ENCODE measurements around the gene DSCAM.
"Not testable (repeated sequence)": the region's sequence is repeated elsewhere in the genome, so short reads cannot be mapped to it uniquely, and the experiment has no call there.

DSCAM gene

DNA sequence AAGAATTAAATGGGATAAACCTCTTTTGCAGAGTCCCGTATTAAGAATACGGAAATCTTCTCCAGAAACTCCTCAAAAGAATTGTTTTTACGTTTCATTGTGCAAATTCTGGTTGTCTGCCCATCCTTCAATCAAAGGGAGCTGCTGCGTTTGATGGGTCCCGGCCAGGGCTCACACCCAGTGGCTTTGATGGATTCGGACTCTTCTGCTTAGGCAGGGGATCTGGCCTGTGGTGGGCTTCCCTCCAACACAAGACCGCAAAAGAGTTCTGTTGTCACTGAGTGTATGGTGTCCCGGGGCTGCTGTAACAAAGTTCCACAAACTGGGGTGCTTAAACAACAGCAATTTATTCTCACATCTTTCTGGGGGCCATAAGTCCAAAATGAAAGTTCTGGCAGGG is 577.7 kb downstream of the DSCAM start:
- in situ Hi-C loops (cut with MboI; ENCODE audit: low sequenced_read_pairs), result no loop called here

DNA sequence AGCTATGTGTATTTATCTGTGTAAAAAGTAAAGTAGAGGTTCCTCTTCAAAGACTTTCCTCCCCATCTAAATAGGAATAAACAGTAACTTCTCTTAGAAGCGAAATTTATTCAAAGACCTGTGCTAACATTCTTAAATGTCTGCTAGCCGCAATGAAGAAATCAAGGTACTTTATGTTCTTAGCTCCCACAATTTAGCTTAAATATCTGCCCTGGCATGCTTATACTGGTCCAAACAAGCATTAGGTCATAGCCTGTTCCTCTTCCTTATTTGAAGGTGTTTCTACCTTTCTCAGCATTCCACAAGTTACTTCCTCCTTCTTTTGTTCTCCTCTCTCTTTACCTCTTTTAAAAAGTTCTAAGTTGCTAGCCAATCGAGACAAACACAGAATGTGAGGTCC is 588.5 kb downstream of the DSCAM start:
- in situ Hi-C loops (cut with MboI; ENCODE audit: low sequenced_read_pairs), result not testable (repeated sequence)

- in situ Hi-C loops (cut with MboI; ENCODE audit: low sequenced_read_pairs), result no loop called here
These were observed 589.6 kb downstream of the DSCAM start for GRCh38 chr21:40257342-40257741.

GRCh38 chr21:40255518-40256444 is 591.2 kb downstream of the DSCAM start:
- in situ Hi-C loops (cut with MboI; ENCODE audit: low sequenced_read_pairs), result no loop called here

- in situ Hi-C loops (cut with MboI; ENCODE audit: low sequenced_read_pairs), result no loop called here
These were observed 592.2 kb downstream of the DSCAM start for GRCh38 chr21:40254540-40255465.

- in situ Hi-C loops (cut with MboI; ENCODE audit: low sequenced_read_pairs), result no loop called here
These were observed 593.8 kb downstream of the DSCAM start for GRCh38 chr21:40253112-40253511.

- in situ Hi-C loops (cut with MboI; ENCODE audit: low sequenced_read_pairs), result no loop called here
These were observed 596.3 kb downstream of the DSCAM start for GRCh38 chr21:40250514-40251294.

- in situ Hi-C loops (cut with MboI; ENCODE audit: low sequenced_read_pairs), result no loop called here
These were observed 602.0 kb downstream of the DSCAM start for GRCh38 chr21:40244981-40245380.

- in situ Hi-C loops (cut with MboI; ENCODE audit: low sequenced_read_pairs), result no loop called here
These were observed 603.3 kb downstream of the DSCAM start for GRCh38 chr21:40243685-40244084.

DNA sequence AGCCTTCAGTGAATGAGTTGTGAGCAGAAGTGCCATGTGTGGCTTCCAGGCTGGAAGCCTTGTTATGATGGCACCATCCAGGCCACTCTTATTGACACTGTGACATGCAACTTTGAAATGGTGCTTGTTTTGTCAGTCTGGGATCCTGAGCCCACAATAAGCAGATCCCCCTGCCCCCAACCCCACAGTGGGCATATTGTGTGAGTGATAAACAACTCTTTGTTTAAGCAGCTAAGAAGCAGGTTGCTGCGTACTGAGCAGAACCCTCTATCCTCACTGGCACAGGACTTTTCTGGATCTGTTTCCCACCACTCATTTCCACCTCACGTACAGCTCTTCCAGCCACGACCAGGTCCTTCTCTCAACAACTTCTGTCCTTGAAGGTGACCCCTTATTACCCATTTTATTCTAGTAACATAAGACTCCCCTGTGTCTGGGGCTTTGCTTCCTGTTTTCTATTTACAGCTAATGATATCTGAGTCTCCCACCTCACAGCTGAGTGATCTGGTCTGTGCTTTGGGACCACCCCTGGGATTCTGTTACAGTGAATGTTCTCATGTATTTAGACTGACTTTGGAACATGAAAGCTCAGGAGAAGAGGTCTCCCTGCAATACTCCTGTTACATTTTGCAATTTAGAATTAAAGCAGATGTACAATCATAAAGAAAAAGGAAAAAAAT is 604.2 kb downstream of the DSCAM start:
- in situ Hi-C loops (cut with MboI; ENCODE audit: low sequenced_read_pairs), result no loop called here

GRCh38 chr21:40235528-40235927 is 611.4 kb downstream of the DSCAM start:
- in situ Hi-C loops (cut with MboI; ENCODE audit: low sequenced_read_pairs), result no loop called here

GRCh38 chr21:40231979-40232378 is 615.0 kb downstream of the DSCAM start:
- in situ Hi-C loops (cut with MboI; ENCODE audit: low sequenced_read_pairs), result no loop called here

- in situ Hi-C loops (cut with MboI; ENCODE audit: low sequenced_read_pairs), result no loop called here
These were observed 619.9 kb downstream of the DSCAM start for GRCh38 chr21:40227096-40227495.

DNA sequence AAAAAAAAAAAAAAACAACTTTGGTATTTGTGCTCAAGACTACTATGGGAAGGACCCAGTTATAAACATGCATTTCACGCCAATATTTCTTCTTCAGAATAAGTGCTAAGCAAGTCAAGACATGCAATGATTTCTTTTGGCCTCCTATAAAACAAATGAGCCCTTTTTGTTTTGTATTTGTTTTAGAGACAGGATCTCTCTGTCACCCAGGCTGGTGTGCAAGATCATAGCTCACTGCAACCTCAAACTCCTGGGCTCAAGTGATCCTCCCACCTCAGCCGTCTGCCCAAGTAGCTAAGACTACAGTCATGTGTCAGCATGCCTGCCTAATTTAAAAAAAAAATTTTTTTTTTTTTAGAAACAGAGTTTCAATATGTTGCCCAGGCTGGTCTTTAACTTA is 631.0 kb downstream of the DSCAM start:
- in situ Hi-C loops (cut with MboI; ENCODE audit: low sequenced_read_pairs), result no loop called here

- in situ Hi-C loops (cut with MboI; ENCODE audit: low sequenced_read_pairs), result no loop called here
These were observed 636.7 kb downstream of the DSCAM start for GRCh38 chr21:40210251-40210650.

- in situ Hi-C loops (cut with MboI; ENCODE audit: low sequenced_read_pairs), result no loop called here
These were observed 638.0 kb downstream of the DSCAM start for GRCh38 chr21:40208948-40209345.

- in situ Hi-C loops (cut with MboI; ENCODE audit: low sequenced_read_pairs), result no loop called here
These were observed 638.6 kb downstream of the DSCAM start for GRCh38 chr21:40208206-40208947.

GRCh38 chr21:40200946-40201345 is 646.0 kb downstream of the DSCAM start:
- in situ Hi-C loops (cut with MboI; ENCODE audit: low sequenced_read_pairs), result no loop called here

GRCh38 chr21:40200126-40200525 is 646.8 kb downstream of the DSCAM start:
- in situ Hi-C loops (cut with MboI; ENCODE audit: low sequenced_read_pairs), result no loop called here

All from hTERT RPE-1 (cell line).